Measurements from ENCODE around the gene HMGN4. TPM values are rescaled to one million over a fixed set of nuclear protein-coding genes. Genes with fewer than 3 reads are reported as not detected.
A peak's percentile ranks its signal among the peaks of the same experiment; 100 is the strongest.

HMGN4 gene
- total RNA-seq (2012; rRNA removed) = 65.7 and 77.8 TPM in 2 replicates

GRCh38 chr6:26537846-26538571, at the start of gene HMGN4:
HMGN4 (plus strand) TSS chr6:26538366; CDS start chr6:26545207, 6,841 bp downstream.
- Histone ChIP-seq H3K9me3 (replicated peaks; ENCODE audit: low read length) (no peaks in the 10 kb centered on the region), H3K4me1 (ENCODE audit: control insufficient read depth, insufficient read depth, low read length) (peaks cover 28% of the 10 kb centered on the region), H3K27me3 (ENCODE audit: control insufficient read depth, insufficient read depth, low read length) (no peaks in the 10 kb centered on the region), H3K4me3 (ENCODE audit: low read length) (peak within 1 kb of the TSS; percentile 75), H3K4me2 (ENCODE audit: low read length) (peak within 1 kb of the TSS; percentile 85), H3K36me3 (ENCODE audit: insufficient read depth, low read length) (peaks cover 12% of the 10 kb centered on the region), H3K9ac (ENCODE audit: low read depth, low read length) (peak within 1 kb of the TSS; percentile 96)

DNA sequence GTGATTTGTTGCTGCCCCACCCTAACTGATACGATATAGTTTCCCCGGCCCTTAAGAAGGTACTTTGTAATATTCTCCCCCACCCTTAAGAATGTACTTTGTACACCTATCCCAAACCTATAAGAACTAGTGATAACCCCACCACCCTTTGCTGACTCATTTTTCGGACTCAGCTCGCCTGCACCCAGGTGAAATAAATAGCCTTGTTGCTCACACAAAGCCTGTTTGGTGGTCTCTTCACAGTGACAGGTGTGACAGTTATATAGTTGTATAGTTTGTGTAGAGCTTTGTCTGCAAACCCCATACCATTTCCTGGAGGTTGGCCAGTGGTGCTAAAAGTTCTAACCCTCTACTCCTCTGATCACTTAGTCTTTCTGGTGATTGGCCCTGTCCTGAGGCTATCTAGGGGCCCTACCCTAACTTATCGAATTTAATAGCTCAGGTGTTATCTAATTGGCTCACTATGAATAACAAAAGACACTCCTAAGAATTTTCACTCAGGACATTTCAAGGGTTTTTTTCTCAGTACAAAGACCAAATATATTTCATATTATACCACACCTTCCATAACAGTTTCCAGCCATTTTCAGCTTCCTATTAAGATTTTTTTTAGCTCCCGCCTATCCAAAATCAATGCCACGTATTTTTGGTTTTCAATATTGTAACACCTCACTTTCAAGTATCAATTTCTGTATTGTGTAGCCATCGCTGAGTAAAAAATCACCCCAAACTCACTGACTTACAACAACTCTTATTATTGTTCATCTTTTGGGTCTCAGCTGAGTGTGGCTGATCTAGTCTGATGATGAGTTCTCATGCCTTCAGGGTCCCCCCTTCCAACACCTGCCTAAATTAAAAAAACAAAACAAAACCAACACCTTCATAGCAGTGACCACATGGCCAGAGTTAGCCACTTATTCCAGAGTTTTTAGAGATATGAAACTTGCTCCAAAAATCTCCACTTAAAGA, 47.9 kb upstream of the HMGN4 start:
- H3K9me3 ChIP-seq (replicated peaks; ENCODE audit: low read length) = no peaks in the 10 kb centered on the region
- no peaks in the 10 kb centered on the region for H3K36me3 ChIP-seq (ENCODE audit: insufficient read depth, low read length)
- no peaks in the 10 kb centered on the region for H3K4me1 ChIP-seq (ENCODE audit: control insufficient read depth, insufficient read depth, low read length)
- no peak overlapping the region for H3K4me3 ChIP-seq (ENCODE audit: low read length)
- H3K4me2 ChIP-seq (ENCODE audit: low read length) = no peak overlapping the region
- no peak overlapping the region for H3K9ac ChIP-seq (ENCODE audit: low read depth, low read length)
- peaks cover 38% of the 10 kb centered on the region for H3K27me3 ChIP-seq (ENCODE audit: control insufficient read depth, insufficient read depth, low read length)

GRCh38 chr6:26491604-26492003, 46.6 kb upstream of the HMGN4 start:
- no peak overlapping the region for H3K4me2 ChIP-seq (ENCODE audit: low read length)
- H3K36me3 ChIP-seq (ENCODE audit: insufficient read depth, low read length) = no peaks in the 10 kb centered on the region
- H3K9me3 ChIP-seq (replicated peaks; ENCODE audit: low read length) = no peaks in the 10 kb centered on the region
- peaks cover 43% of the 10 kb centered on the region for H3K27me3 ChIP-seq (ENCODE audit: control insufficient read depth, insufficient read depth, low read length)
- H3K4me3 ChIP-seq (ENCODE audit: low read length) = no peak overlapping the region
- H3K9ac ChIP-seq (ENCODE audit: low read depth, low read length) = no peak overlapping the region
- H3K4me1 ChIP-seq (ENCODE audit: control insufficient read depth, insufficient read depth, low read length) = no peaks in the 10 kb centered on the region

GRCh38 chr6:26493258-26493657, 44.9 kb upstream of the HMGN4 start:
- Histone ChIP-seq H3K9me3 (replicated peaks; ENCODE audit: low read length) (no peaks in the 10 kb centered on the region), H3K27me3 (ENCODE audit: control insufficient read depth, insufficient read depth, low read length) (peaks cover 44% of the 10 kb centered on the region), H3K4me2 (ENCODE audit: low read length) (no peak overlapping the region), H3K4me1 (ENCODE audit: control insufficient read depth, insufficient read depth, low read length) (no peaks in the 10 kb centered on the region), H3K36me3 (ENCODE audit: insufficient read depth, low read length) (no peaks in the 10 kb centered on the region), H3K4me3 (ENCODE audit: low read length) (no peak overlapping the region), H3K9ac (ENCODE audit: low read depth, low read length) (no peak overlapping the region)

GRCh38 chr6:26494117-26494516, 44.0 kb upstream of the HMGN4 start:
- Histone ChIP-seq H3K4me2 (ENCODE audit: low read length) (no peak overlapping the region), H3K27me3 (ENCODE audit: control insufficient read depth, insufficient read depth, low read length) (peaks cover 44% of the 10 kb centered on the region), H3K9me3 (replicated peaks; ENCODE audit: low read length) (no peaks in the 10 kb centered on the region), H3K4me1 (ENCODE audit: control insufficient read depth, insufficient read depth, low read length) (no peaks in the 10 kb centered on the region), H3K9ac (ENCODE audit: low read depth, low read length) (no peak overlapping the region), H3K4me3 (ENCODE audit: low read length) (no peak overlapping the region), H3K36me3 (ENCODE audit: insufficient read depth, low read length) (no peaks in the 10 kb centered on the region)

DNA sequence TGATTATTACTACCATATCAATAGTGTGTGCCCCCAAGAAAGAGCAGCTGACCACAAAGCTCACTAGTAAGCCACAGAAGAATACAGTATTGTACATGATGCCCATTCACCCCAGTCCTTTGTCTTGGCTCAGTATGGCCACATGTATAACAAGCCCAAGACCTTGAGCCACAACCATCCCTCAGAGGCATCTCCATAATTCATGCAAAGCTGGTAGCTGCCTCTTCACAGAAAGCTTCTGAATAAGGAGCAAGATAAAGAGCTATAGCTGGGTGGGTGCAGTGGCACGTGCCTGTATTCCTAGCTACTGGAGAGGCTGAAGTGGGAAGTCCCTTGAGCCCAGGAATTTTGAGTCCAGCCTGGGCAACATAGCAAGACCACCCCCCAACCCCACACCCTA, 42.9 kb upstream of the HMGN4 start:
- Histone ChIP-seq H3K36me3 (ENCODE audit: insufficient read depth, low read length) (no peaks in the 10 kb centered on the region), H3K4me1 (ENCODE audit: control insufficient read depth, insufficient read depth, low read length) (no peaks in the 10 kb centered on the region), H3K9ac (ENCODE audit: low read depth, low read length) (no peak overlapping the region), H3K27me3 (ENCODE audit: control insufficient read depth, insufficient read depth, low read length) (peaks cover 46% of the 10 kb centered on the region), H3K4me2 (ENCODE audit: low read length) (no peak overlapping the region), H3K4me3 (ENCODE audit: low read length) (no peak overlapping the region), H3K9me3 (replicated peaks; ENCODE audit: low read length) (no peaks in the 10 kb centered on the region)

GRCh38 chr6:26497610-26498009, 40.6 kb upstream of the HMGN4 start:
- no peaks in the 10 kb centered on the region for H3K9me3 ChIP-seq (replicated peaks; ENCODE audit: low read length)
- H3K4me1 ChIP-seq (ENCODE audit: control insufficient read depth, insufficient read depth, low read length) = peaks cover 6% of the 10 kb centered on the region
- H3K36me3 ChIP-seq (ENCODE audit: insufficient read depth, low read length) = no peaks in the 10 kb centered on the region
- H3K27me3 ChIP-seq (ENCODE audit: control insufficient read depth, insufficient read depth, low read length) = peaks cover 61% of the 10 kb centered on the region
- no peak overlapping the region for H3K4me3 ChIP-seq (ENCODE audit: low read length)
- H3K9ac ChIP-seq (ENCODE audit: low read depth, low read length) = no peak overlapping the region
- no peak overlapping the region for H3K4me2 ChIP-seq (ENCODE audit: low read length)

DNA sequence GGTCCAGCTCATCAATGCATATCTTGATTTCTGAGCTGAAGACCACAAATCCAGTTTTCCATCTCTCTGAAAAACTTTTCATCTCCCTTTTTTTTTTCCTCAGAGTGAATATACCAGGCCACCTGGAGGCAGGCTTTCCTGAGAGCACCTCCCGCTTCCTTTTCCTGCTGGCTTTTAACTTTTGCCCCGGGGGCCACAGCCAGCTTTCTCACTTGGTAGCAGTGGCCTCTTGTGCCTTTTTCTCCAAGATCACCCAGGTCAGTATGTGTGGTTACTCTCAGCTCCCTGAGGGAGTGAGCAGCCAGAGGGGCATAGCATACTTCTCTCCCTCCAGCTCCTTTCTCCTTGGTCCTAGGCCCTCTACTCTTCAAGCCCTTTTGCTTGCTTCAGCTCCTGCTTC, 38.1 kb upstream of the HMGN4 start, which contains the start of gene BTN1A1:
Gene BTN1A1 (plus strand): TSS at position 202 of the 400 bp plus-strand sequence. CDS start 984 bp downstream, outside the sequence.
- H3K36me3 ChIP-seq (ENCODE audit: insufficient read depth, low read length) = no peaks in the 10 kb centered on the region
- peaks cover 6% of the 10 kb centered on the region for H3K4me1 ChIP-seq (ENCODE audit: control insufficient read depth, insufficient read depth, low read length)
- H3K4me3 ChIP-seq (ENCODE audit: low read length) = no peak within 1 kb of the TSS
- H3K4me2 ChIP-seq (ENCODE audit: low read length) = peak within 1 kb of the TSS; percentile 83
- H3K9ac ChIP-seq (ENCODE audit: low read depth, low read length) = no peak within 1 kb of the TSS
- H3K9me3 ChIP-seq (replicated peaks; ENCODE audit: low read length) = no peaks in the 10 kb centered on the region
- H3K27me3 ChIP-seq (ENCODE audit: control insufficient read depth, insufficient read depth, low read length) = peaks cover 59% of the 10 kb centered on the region

GRCh38 chr6:26501482-26501986, 36.6 kb upstream of the HMGN4 start:
- Histone ChIP-seq H3K4me2 (ENCODE audit: low read length) (peak overlapping the region; percentile 83), H3K4me3 (ENCODE audit: low read length) (peak overlapping the region; percentile 66), H3K36me3 (ENCODE audit: insufficient read depth, low read length) (no peaks in the 10 kb centered on the region), H3K4me1 (ENCODE audit: control insufficient read depth, insufficient read depth, low read length) (peaks cover 6% of the 10 kb centered on the region), H3K9ac (ENCODE audit: low read depth, low read length) (no peak overlapping the region), H3K27me3 (ENCODE audit: control insufficient read depth, insufficient read depth, low read length) (peaks cover 61% of the 10 kb centered on the region), H3K9me3 (replicated peaks; ENCODE audit: low read length) (no peaks in the 10 kb centered on the region)

- H3K27me3 ChIP-seq (ENCODE audit: control insufficient read depth, insufficient read depth, low read length) = peaks cover 59% of the 10 kb centered on the region
- no peaks in the 10 kb centered on the region for H3K36me3 ChIP-seq (ENCODE audit: insufficient read depth, low read length)
- H3K9ac ChIP-seq (ENCODE audit: low read depth, low read length) = no peak overlapping the region
- no peak overlapping the region for H3K4me2 ChIP-seq (ENCODE audit: low read length)
- peaks cover 6% of the 10 kb centered on the region for H3K4me1 ChIP-seq (ENCODE audit: control insufficient read depth, insufficient read depth, low read length)
- H3K9me3 ChIP-seq (replicated peaks; ENCODE audit: low read length) = no peaks in the 10 kb centered on the region
- H3K4me3 ChIP-seq (ENCODE audit: low read length) = no peak overlapping the region
Measured at GRCh38 chr6:26502165-26502564, 36.0 kb upstream of the HMGN4 start.

GRCh38 chr6:26502626-26503025, 35.5 kb upstream of the HMGN4 start:
- H3K27me3 ChIP-seq (ENCODE audit: control insufficient read depth, insufficient read depth, low read length) = peaks cover 54% of the 10 kb centered on the region
- no peak overlapping the region for H3K9ac ChIP-seq (ENCODE audit: low read depth, low read length)
- no peaks in the 10 kb centered on the region for H3K36me3 ChIP-seq (ENCODE audit: insufficient read depth, low read length)
- no peaks in the 10 kb centered on the region for H3K9me3 ChIP-seq (replicated peaks; ENCODE audit: low read length)
- H3K4me3 ChIP-seq (ENCODE audit: low read length) = no peak overlapping the region
- H3K4me2 ChIP-seq (ENCODE audit: low read length) = no peak overlapping the region
- H3K4me1 ChIP-seq (ENCODE audit: control insufficient read depth, insufficient read depth, low read length) = peaks cover 6% of the 10 kb centered on the region

Data from skeletal muscle satellite cell (primary cell).